NB4 (cell line): Measurements from ENCODE around the gene PRDM7.
A peak's percentile ranks its signal among the peaks of the same experiment; 100 is the strongest.
"Not testable (repeated sequence)": the region's sequence is repeated elsewhere in the genome, so short reads cannot be mapped to it uniquely, and the experiment has no call there.

Source experiments
- DNase-seq: peaks from one replicate; pipeline ENCODE4 v3.0.0; 2010; ENCODE audit warnings: low read depth
- H3K4me3 ChIP-seq: one replicate; pipeline ENCODE4 v1.5.1; 2011; ENCODE audit warnings: mild to moderate bottlenecking, low read depth, low read length, moderate library complexity
- CTCF ChIP-seq: IDR thresholded peaks from one replicate; pipeline ENCODE4 v1.5.1; 2012; ENCODE audit warnings: low read depth, low read length
- MAX ChIP-seq: IDR thresholded peaks from 2 replicates; pipeline ENCODE4 v1.6.1; 2011; ENCODE audit warnings: low read depth, low read length
- MYC ChIP-seq: IDR thresholded peaks from 2 replicates; pipeline ENCODE4 v1.6.1; 2011; ENCODE audit warnings: low read depth, low read length
- POLR2A ChIP-seq: IDR thresholded peaks from 2 replicates; pipeline ENCODE4 v1.6.1; 2011; ENCODE audit warnings: mild to moderate bottlenecking; ENCODE audit not compliant: insufficient read length; ENCODE audit errors: extremely low read depth

The PRDM7 gene

DNA sequence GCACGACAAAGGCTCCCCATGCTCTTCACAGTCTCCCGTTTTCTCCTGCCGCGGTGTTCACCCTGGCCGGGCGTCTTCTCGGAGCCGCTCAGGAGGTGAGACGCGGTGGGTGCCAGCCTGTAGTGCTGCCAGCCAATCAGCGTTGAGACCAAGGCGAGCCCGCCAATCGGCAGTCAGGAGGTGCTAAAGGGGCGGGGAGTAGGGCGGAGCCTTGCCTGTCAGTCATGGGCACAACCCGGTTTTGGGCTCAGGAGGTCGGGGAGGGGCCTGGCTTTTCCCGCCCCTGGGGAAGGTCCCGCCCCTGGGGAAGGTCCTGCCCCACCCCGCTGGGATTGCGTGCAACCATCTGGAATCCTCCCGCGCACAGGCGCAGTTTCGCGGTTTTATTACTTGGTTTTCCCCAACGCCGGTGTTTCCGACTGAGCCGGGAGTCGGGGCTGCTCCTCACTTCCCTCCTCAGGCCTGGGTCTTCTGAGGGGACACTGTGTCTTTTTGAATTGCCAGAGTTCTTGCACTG lies at the start of gene PRDM7:
Gene PRDM7, minus strand, starts transcription at position 92 of the 517 bp plus-strand sequence. CDS start 1,421 bp downstream, outside the sequence.
- peak; percentile 99 for DNase-seq
- TF ChIP-seq POLR2A (peak; percentile 45), MYC (no peak), MAX (no peak), CTCF (no peak)
- peak within 1 kb of the TSS; percentile 57 for H3K4me3 ChIP-seq

GRCh38 chr16:90121846-90122245 lies 44.7 kb upstream of the PRDM7 start:
- not testable (repeated sequence) for H3K4me3 ChIP-seq, DNase-seq

GRCh38 chr16:90107617-90108016 lies 30.5 kb upstream of the PRDM7 start:
- not testable (repeated sequence) for H3K4me3 ChIP-seq, DNase-seq

DNA sequence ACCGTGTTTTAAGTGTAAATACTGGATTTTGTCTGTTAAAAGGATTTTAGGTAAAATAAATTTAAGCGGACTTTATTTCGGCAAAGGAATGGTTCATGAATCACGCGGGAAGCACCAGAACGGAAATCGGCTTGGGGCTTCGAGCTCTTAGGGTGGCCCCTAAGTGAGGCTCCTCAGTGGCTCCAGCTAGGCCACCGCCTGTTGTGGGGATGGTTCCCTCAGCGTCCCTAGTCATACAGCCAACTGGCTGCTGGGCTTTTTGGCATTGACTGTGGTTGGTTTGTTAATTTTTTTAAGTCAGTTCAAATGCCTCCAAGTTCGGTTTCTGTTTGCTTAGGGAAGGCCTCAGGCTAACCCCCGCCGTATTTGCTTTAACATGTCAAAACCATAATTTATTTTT lies 29.9 kb upstream of the PRDM7 start:
- DNase-seq, H3K4me3 ChIP-seq: not testable (repeated sequence)

DNA sequence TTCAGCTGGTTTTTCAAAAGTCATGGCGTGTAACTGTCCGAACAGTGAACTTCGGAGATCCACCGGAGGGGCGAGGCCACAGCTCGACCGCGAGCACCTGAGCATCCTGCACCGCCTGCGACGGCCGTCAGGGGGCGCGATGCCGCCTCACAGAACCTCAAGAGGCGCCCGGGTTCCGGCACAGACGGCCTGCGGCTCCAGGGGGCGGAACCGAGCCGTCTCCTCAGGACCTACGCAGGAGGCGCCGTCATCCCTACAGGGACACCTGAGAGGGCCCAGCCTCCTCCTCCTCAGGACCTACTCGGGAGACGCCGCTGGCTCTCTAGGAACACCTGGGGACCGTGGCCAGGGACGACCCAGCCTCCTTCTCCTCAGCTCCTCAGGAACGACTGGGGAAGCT lies 29.1 kb upstream of the PRDM7 start:
- DNase-seq, H3K4me3 ChIP-seq: not testable (repeated sequence)

DNA sequence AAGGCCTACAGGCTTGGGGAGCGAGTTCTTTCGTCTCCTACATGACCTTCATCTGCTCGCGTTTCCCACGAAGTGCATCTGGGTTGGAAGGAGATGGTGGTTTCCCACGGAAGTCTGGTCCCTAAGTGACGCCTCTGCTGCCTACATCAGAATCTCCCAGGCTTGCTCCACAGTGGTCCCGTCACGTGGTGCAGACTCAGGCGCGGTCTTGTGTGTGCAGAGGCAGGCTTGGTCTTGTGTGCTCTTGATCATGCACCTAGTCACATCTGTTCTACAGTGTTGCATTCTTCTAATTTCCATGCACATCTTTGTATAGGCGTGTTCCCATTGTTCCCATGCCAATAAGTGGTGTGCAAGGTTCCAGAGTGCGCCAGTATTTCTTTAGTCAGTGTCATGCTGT lies 27.6 kb upstream of the PRDM7 start:
- not testable (repeated sequence) for H3K4me3 ChIP-seq, DNase-seq

DNA sequence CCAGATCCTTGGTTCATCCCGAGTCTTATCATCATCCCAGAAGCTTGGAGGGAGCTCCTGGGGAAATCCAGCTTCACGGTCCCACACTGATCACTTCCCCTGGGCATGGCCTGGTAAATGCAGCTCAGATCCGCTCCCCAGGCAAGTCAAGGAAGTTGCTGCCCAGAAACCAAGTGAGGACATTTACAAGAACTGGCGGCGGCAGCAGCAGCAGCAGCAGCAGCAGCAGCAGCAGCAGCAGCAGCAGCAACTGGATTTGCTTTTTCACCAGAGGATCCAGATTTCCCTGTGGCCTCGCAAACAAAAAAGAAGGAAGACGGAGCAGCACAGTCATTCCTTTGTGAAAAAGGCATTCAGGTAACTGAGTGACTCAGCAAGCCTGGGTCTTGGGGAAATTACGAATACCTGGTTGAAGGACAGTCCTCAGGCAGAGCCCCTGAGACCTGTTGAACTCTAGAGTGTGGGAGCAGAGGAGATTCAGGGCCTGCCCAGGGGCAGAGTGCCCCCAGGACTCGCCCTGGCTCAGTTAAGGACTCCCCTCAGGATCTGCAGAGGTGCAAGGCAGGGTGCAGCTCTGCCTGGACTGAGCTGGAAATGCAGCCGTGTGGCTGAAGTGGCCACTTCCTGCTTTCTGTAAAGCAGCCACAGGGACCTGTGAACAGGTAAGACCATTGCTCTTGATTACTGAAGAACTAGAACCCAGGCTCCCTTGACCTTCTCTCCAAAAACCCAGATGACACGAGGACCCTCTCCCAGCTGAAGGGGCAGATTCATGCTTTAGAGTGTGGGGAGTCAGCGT lies 25.2 kb upstream of the PRDM7 start:
- not testable (repeated sequence) for DNase-seq, H3K4me3 ChIP-seq

DNA sequence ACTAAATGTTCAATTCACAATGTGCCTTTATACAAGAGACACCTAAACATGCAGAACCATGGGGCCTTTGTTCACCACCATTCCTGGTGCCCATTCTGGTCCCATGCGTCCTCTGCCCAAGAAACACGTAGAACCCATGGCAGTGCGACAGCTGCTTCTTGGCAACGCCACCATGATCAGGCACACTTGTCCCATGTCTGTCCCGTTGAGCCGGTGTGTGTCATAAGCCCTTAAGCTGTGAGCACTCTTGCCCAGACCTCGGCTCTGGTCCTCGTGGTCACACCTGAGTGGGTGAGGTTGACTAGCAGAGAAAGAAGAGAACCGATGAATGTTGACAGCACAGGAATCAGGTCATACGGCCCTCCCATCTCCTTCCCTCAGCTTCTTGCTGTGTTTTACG lies 24.2 kb upstream of the PRDM7 start:
- not testable (repeated sequence) for H3K4me3 ChIP-seq, DNase-seq

DNA sequence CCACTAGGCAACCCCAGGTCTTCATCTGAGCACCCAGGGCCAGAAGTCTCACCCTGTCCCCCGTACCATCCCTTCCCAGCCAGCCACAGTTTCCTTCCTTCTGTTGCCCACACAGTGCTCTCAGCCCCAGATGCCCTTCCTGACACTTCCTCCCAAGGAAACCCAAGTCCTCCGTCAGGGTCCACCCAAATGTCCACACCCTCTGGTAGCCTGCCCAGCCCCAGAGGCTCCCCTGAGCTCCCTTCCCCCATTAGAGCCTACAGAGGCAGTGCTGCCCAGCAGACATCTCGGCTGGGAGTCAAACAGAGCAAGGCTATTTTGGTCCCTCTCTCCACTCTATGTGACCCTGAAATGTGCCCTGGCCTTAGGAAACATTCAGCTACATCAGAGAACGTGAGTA lies 23.7 kb upstream of the PRDM7 start:
- H3K4me3 ChIP-seq, DNase-seq: not testable (repeated sequence)

- H3K4me3 ChIP-seq: not testable (repeated sequence)
Observed at GRCh38 chr16:90100229-90100628, 23.1 kb upstream of the PRDM7 start.

DNA sequence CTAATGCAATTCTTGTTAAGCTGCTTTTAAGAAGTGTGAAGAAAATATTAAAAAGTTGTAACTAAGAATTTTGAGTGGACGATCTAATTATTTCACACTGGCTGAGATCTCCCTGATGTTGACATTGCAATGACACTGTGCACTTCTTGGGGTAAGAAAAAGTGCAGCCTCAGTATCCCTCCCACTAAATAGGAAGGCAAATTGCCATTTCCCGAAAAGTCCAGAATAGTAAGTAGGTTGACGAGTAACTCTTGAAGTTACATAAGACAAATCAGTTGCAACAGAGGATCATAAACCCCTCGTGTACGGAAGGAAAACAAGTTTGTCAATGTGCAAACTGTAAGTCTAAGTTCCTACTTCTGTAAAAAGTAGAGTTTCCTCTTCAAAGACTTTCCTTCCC lies 21.8 kb upstream of the PRDM7 start:
- DNase-seq: peak; percentile 22
- H3K4me3 ChIP-seq: not testable (repeated sequence)

More at GRCh38 chr16:90100229-90100628, 23.1 kb upstream of the PRDM7 start:
- DNase-seq: peak; percentile 36

- DNase-seq: peak; percentile 61
- not testable (repeated sequence) for H3K4me3 ChIP-seq
Observed at GRCh38 chr16:90097010-90097684, 20.0 kb upstream of the PRDM7 start.

GRCh38 chr16:90094791-90095190 lies 17.7 kb upstream of the PRDM7 start:
- not testable (repeated sequence) for DNase-seq, H3K4me3 ChIP-seq

- not testable (repeated sequence) for DNase-seq, H3K4me3 ChIP-seq
Observed at GRCh38 chr16:90094296-90094695, 17.2 kb upstream of the PRDM7 start.

DNA sequence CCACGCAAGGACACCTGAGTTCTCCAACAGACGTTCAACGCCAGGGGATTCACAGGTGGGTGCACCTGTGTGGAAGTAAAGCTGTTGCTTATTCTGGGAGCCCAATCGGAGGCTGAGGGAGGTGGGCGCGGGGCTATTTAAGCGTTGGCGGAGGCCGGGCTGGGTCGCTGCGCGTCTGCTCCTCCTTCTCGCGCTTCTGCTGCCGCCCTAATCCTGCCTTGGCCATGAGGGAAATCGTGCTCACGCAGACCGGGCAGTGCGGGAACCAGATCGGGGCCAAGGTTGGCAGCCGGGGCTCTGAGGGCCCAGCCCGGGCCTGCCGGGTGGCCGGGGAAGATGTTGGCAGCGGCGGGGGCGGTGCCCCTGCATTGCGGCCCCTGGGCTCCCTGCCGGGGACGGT lies 16.7 kb upstream of the PRDM7 start:
- DNase-seq, H3K4me3 ChIP-seq: not testable (repeated sequence)

DNA sequence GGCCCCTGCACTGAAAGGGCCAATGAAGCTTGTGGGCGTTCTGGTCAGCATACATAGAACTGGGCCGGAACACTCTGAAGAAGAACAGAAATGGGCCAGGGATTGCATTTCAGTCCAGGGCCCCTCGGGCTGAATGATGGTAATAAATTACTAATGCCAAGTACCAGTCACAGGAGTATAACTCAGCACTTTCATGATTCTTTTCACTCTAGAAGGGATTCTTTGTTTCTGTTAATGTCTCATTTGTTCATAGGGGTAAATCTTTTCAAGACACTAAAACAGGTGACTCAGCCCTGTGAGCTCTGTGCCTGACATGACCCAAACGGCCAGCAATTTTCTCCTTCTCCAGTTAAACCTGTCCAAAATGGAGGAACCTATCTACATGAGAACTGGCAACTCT lies 15.7 kb upstream of the PRDM7 start:
- H3K4me3 ChIP-seq, DNase-seq: not testable (repeated sequence)
